Measurements from ENCODE around the gene ENOX1. TPM values are rescaled to one million over a fixed set of nuclear protein-coding genes. Genes with fewer than 3 reads are reported as not detected.

Gene ENOX1
- total and polyA plus RNA-seq, 9 of the 15 experiments (the other 6 are each of a cell fraction or from before 2014, with no cell fraction given), result not detected

DNA sequence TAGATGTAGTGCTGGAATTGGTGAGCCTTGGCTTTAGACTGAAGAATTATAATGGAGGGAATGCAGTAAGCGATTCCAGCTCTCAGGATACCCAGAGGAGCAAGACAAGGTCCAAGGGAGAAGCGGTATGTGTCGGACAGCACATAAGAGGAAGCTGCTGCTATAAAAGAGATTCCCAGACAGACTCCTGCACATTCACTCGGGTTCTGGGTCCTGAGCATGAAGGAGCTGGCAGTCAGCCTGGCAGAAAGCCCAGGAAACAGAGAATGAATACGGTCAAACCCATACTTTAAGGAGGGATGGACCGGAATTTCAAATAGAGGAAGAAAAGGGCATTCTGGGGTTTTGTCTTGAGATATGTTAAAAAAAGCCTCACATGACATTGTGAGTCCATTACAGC lies 455.1 kb downstream of the ENOX1 start:
- CTCF ChIA-PET (ENCODE audit: low intra/inter-chr PET ratio), result no interaction called here
- Histone ChIP-seq H3K9ac (ENCODE audit: insufficient read depth in 1 of 2, low read depth in 2 of 2, low read length in 2 of 2) (no peak overlapping the region), H3K79me2 (ENCODE audit: control insufficient read depth, insufficient read depth, low read length) (no peaks in the 10 kb centered on the region), H2AFZ (ENCODE audit: low read depth, low read length) (no peak overlapping the region), H3K36me3 (ENCODE audit: control insufficient read depth, insufficient read depth, low read length) (no peaks in the 10 kb centered on the region), H3K27me3 (ENCODE audit: control insufficient read depth in 2 of 2, insufficient read depth in 2 of 2, low read length in 2 of 2) (no peaks in the 10 kb centered on the region; a peak in 1 of 5 replicates), H3K9me3 (replicated peaks; ENCODE audit: control insufficient read depth, insufficient read depth, low read depth, low read length) (no peaks in the 10 kb centered on the region), H3K4me1 (replicated peaks in 1 of 2; ENCODE audit: control insufficient read depth in 2 of 2, insufficient read depth in 2 of 2, low read length in 2 of 2) (no peaks in the 10 kb centered on the region), H3K27ac (ENCODE audit: extremely low read depth, low read depth, low read length) (no peak overlapping the region), H4K20me1 (replicated peaks; ENCODE audit: control insufficient read depth, insufficient read depth, low read length) (no peaks in the 10 kb centered on the region), H3K4me3 (no peak overlapping the region), H3K9me1 (ENCODE audit: control insufficient read depth, insufficient read depth, low read length) (no peaks in the 10 kb centered on the region), H3K4me2 (ENCODE audit: insufficient read depth, low read length) (no peak overlapping the region)
- WGBS (ENCODE audit: insufficient coverage, low coverage, missing lambda C conversion rate), result 0% methylated on average over 5 of the region's 6 CpGs
- no peak for DNase-seq (ENCODE audit: extremely low read depth in 1 of 4, low spot score in 3 of 4)
- POLR2A ChIA-PET, result interaction anchor here (0.7 kb wide), 1 partner anchor 14 kb away, joined by 3 read pairs; no protein-coding TSS in a partner anchor
- no peak for ATAC-seq
- BruUV-seq (replicated peaks), result no TSS peak
- intact Hi-C loops (cut with micrococcal nuclease) (no loop called here), in situ Hi-C loops (cut with MboI) (no loop called here)
- no peak for FAIRE-seq
- no peak for TF ChIP-seq NR3C1 (CRISPR knock-in tag; IDR thresholded peaks at IDR 0.05)
- no peak for TF ChIP-seq NCOA1 (IDR thresholded peaks at IDR 0.05; ENCODE audit: low read depth)
- TF ChIP-seq HINFP (tag; conservative IDR thresholded peaks at IDR 0.05; ENCODE audit: low read depth), result no peak
- no peak for TF ChIP-seq NFYB (IDR thresholded peaks at IDR 0.05; ENCODE audit: extremely low read depth, insufficient read length)
- TF ChIP-seq ASH1L (IDR thresholded peaks at IDR 0.05; ENCODE audit: borderline replicate concordance, low read depth, partially characterized antibody), result no peak
- no peak for TF ChIP-seq CBFA2T2 (conservative IDR thresholded peaks at IDR 0.05)
- TF ChIP-seq CBFA2T3 (IDR thresholded peaks at IDR 0.05), result no peak
- TF ChIP-seq, protein P1, sequence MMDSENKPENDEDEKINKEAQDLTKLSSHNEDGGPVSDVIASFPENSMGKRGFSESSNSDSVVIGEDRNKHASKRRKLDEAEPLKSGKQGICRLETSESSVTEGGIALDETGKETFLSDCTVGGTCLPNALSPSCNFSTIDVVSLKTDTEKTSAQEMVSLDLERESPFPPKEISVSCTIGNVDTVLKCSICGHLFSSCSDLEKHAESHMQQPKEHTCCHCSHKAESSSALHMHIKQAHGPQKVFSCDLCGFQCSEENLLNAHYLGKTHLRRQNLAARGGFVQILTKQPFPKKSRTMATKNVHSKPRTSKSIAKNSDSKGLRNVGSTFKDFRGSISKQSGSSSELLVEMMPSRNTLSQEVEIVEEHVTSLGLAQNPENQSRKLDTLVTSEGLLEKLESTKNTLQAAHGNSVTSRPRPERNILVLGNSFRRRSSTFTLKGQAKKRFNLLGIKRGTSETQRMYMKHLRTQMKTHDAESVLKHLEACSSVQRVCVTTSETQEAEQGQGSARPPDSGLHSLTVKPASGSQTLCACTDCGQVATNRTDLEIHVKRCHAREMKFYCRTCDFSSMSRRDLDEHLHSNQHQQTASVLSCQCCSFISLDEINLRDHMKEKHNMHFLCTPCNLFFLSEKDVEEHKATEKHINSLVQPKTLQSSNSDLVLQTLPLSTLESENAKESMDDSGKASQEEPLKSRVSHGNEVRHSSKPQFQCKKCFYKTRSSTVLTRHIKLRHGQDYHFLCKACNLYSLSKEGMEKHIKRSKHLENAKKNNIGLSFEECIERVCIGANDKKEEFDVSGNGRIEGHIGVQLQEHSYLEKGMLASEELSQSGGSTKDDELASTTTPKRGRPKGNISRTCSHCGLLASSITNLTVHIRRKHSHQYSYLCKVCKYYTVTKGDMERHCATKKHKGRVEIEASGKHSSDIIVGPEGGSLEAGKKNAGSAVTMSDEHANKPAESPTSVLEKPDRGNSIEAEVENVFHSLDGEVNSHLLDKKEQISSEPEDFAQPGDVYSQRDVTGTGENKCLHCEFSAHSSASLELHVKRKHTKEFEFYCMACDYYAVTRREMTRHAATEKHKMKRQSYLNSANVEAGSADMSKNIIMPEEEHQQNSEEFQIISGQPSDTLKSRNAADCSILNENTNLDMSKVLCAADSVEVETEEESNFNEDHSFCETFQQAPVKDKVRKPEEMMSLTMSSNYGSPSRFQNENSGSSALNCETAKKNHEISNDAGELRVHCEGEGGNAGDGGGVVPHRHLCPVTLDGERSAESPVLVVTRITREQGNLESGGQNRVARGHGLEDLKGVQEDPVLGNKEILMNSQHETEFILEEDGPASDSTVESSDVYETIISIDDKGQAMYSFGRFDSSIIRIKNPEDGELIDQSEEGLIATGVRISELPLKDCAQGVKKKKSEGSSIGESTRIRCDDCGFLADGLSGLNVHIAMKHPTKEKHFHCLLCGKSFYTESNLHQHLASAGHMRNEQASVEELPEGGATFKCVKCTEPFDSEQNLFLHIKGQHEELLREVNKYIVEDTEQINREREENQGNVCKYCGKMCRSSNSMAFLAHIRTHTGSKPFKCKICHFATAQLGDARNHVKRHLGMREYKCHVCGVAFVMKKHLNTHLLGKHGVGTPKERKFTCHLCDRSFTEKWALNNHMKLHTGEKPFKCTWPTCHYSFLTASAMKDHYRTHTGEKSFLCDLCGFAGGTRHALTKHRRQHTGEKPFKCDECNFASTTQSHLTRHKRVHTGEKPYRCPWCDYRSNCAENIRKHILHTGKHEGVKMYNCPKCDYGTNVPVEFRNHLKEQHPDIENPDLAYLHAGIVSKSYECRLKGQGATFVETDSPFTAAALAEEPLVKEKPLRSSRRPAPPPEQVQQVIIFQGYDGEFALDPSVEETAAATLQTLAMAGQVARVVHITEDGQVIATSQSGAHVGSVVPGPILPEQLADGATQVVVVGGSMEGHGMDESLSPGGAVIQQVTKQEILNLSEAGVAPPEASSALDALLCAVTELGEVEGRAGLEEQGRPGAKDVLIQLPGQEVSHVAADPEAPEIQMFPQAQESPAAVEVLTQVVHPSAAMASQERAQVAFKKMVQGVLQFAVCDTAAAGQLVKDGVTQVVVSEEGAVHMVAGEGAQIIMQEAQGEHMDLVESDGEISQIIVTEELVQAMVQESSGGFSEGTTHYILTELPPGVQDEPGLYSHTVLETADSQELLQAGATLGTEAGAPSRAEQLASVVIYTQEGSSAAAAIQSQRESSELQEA (IDR thresholded peaks at IDR 0.05; ENCODE audit: low read depth), result no peak
- no peak for TF ChIP-seq THAP12 (CRISPR knock-in tag; IDR thresholded peaks at IDR 0.05)
- TF ChIP-seq ZNF384 (IDR thresholded peaks at IDR 0.05; ENCODE audit: low read depth, low read length), result no peak
- TF ChIP-seq CAMTA2 (CRISPR knock-in tag; conservative IDR thresholded peaks at IDR 0.05), result no peak
